Measurements from ENCODE around the gene UST. TPM values are rescaled to one million over a fixed set of nuclear protein-coding genes. Genes with fewer than 3 reads are reported as not detected.

Gene UST
- polyA plus RNA-seq, 1 experiment = 21.4 TPM

DNA sequence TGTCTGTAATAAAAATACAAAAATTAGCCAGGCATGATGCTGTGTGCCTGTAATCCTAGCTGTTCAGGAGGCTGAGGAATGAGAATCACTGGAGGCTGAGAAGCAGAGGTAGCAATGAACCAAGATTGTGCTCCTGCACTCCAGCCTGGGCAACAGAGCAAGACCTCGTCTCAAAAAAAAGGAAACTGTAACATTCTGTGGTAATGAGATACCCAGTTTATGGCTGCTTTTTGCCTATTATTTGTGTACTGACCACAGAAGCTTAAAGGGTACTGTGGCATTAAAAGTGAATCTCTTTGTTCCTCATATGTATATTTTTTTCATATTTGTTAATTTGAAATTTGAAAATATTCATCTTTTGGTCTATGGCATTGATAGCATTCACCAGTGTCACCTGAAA lies 185.4 kb downstream of the UST start:
- TF ChIP-seq CTCF (IDR thresholded peaks at IDR 0.05; ENCODE audit: low read depth, low read length) = no peak
- DNase-seq (ENCODE audit: low read depth, low spot score) = no peak
- Histone ChIP-seq H3K27me3 (ENCODE audit: control insufficient read depth, insufficient read depth, low read length) (no peaks in the 10 kb centered on the region), H3K9me3 (ENCODE audit: control insufficient read depth, insufficient read depth, low read length) (no peaks in the 10 kb centered on the region), H3K27ac (ENCODE audit: low read depth, low read length) (no peak overlapping the region), H3K4me3 (ENCODE audit: low read depth, low read length) (no peak overlapping the region)
- ChIA-PET POLR2A (no interaction called here), CTCF (interaction anchor here (0.5 kb wide), 1 partner anchor 75 kb away, joined by 4 read pairs; no protein-coding TSS in a partner anchor)

DNA sequence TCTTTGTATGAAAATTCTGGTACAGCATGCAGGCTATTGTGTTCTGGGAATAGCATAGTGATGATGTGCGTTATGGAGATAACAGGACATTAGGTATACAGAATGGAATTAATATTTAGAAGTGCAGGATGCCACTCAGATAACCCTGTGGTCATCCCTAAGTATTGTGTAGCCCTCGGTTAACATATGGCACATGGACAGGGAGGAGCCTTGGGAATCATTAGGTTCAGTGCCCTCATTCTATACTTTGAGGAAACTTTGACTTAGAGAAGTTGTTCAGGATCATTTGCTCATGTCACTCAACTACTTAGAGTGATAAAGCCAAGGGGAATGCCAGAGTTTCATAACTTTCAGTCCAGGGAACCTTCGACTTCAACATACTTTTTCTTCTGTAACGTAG lies 185.9 kb downstream of the UST start:
- TF ChIP-seq CTCF (IDR thresholded peaks at IDR 0.05; ENCODE audit: low read depth, low read length) = no peak
- Histone ChIP-seq H3K27ac (ENCODE audit: low read depth, low read length) (no peak overlapping the region), H3K9me3 (ENCODE audit: control insufficient read depth, insufficient read depth, low read length) (no peaks in the 10 kb centered on the region), H3K4me3 (ENCODE audit: low read depth, low read length) (no peak overlapping the region), H3K27me3 (ENCODE audit: control insufficient read depth, insufficient read depth, low read length) (no peaks in the 10 kb centered on the region)
- no peak for DNase-seq (ENCODE audit: low read depth, low spot score)
- ChIA-PET CTCF (no interaction called here), POLR2A (no interaction called here)

DNA sequence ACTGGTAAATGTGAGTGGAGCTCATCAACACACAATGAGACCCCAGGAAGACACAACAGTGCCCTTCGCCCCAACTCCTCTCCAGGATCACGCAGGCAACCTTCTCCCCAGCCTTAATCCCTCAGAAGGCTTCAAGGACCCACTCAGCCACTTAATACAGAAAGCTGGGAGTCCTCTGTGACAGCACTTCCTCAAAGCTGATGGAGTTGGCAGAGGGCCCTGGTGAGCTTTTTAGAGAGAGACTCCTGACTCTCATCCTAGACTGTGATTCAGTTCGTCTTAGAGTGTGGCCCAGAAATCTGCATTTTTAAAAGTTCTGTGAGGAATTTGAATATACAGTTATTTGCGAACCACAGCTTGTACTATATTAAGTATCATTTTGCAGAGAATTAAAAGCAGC lies 187.7 kb downstream of the UST start:
- no peaks in the 10 kb centered on the region for H3K9me3 ChIP-seq (ENCODE audit: control insufficient read depth, insufficient read depth, low read length)
- DNase-seq (ENCODE audit: low read depth, low spot score) = no peak
- TF ChIP-seq CTCF (IDR thresholded peaks at IDR 0.05; ENCODE audit: low read depth, low read length) = no peak
- CTCF ChIA-PET = interaction anchor here (0.6 to 1.2 kb wide), 3 partner anchors 13 to 357 kb away, joined by 4 to 5 read pairs (median 4); no protein-coding TSS in a partner anchor
- H3K27ac ChIP-seq (ENCODE audit: low read depth, low read length) = no peak overlapping the region
- H3K4me3 ChIP-seq (ENCODE audit: low read depth, low read length) = no peak overlapping the region
- POLR2A ChIA-PET = no interaction called here
- H3K27me3 ChIP-seq (ENCODE audit: control insufficient read depth, insufficient read depth, low read length) = no peaks in the 10 kb centered on the region

- POLR2A ChIA-PET = no interaction called here
- H3K27ac ChIP-seq (ENCODE audit: low read depth, low read length) = no peak overlapping the region
- no peak for DNase-seq (ENCODE audit: low read depth, low spot score)
These were observed 188.1 kb downstream of the UST start for GRCh38 chr6:148934961-148935360.

More at GRCh38 chr6:148934961-148935360, 188.1 kb downstream of the UST start:
- Histone ChIP-seq H3K27me3 (ENCODE audit: control insufficient read depth, insufficient read depth, low read length) (no peaks in the 10 kb centered on the region), H3K9me3 (ENCODE audit: control insufficient read depth, insufficient read depth, low read length) (no peaks in the 10 kb centered on the region), H3K4me3 (ENCODE audit: low read depth, low read length) (no peak overlapping the region)
- CTCF ChIA-PET = interaction anchor here (0.6 to 1.2 kb wide), 3 partner anchors 12 to 357 kb away, joined by 4 to 5 read pairs (median 4); no protein-coding TSS in a partner anchor
- no peak for TF ChIP-seq CTCF (IDR thresholded peaks at IDR 0.05; ENCODE audit: low read depth, low read length)

All from AG04450 (cell line).